HEK293T (cell line): Measurements from ENCODE around the gene MPZL3.

Source experiments
- CTCF ChIA-PET: fragments of 350-600 bp; formaldehyde crosslinking; extraction: SDS; loops from one replicate; lab custom pipeline; 2021; ENCODE audit warnings: antibody characterized with exemption, inconsistent platforms; lab: Yijun Ruan, JAX
- POLR2A ChIA-PET: fragments of 350-600 bp; formaldehyde crosslinking; extraction: SDS; loops from one replicate; lab custom pipeline; 2020; ENCODE audit warnings: antibody characterized with exemption, inconsistent platforms; lab: Yijun Ruan, JAX
- DNase-seq: peaks from one replicate; pipeline ENCODE4 v3.0.0; 2012; ENCODE audit warnings: mixed read lengths; ENCODE audit errors: extremely low spot score
- ARNT ChIP-seq: fragments of 450-650 bp; IDR thresholded peaks from 2 replicates; pipeline ENCODE4 v1.6.1; 2017; ENCODE audit warnings: mild to moderate bottlenecking
- BHLHE40 ChIP-seq: fragments of 450-650 bp; IDR thresholded peaks from 2 replicates; pipeline ENCODE4 v1.6.1; 2016; ENCODE audit warnings: mild to moderate bottlenecking, moderate library complexity, borderline replicate concordance
- CTBP1 ChIP-seq: fragments of 450-650 bp; IDR thresholded peaks from 2 replicates; pipeline ENCODE4 v1.6.1; 2016; ENCODE audit warnings: borderline replicate concordance
- ELF4 ChIP-seq: fragments of 450-650 bp; IDR thresholded peaks from 2 replicates; pipeline ENCODE4 v1.6.1; 2017; ENCODE audit warnings: antibody characterized with exemption
- FOXA1 ChIP-seq: fragments of 450-650 bp; IDR thresholded peaks from 2 replicates; pipeline ENCODE4 v1.6.1; 2016; ENCODE audit warnings: mild to moderate bottlenecking
- FOXK2 ChIP-seq: fragments of 450-650 bp; IDR thresholded peaks from 2 replicates; pipeline ENCODE4 v1.6.1; 2016; ENCODE audit warnings: mild to moderate bottlenecking
- FOXM1 ChIP-seq: fragments of 450-650 bp; IDR thresholded peaks from 2 replicates; pipeline ENCODE4 v1.6.1; 2017; ENCODE audit warnings: mild to moderate bottlenecking, borderline replicate concordance
- HDGF ChIP-seq: fragments of 450-650 bp; IDR thresholded peaks from 2 replicates; pipeline ENCODE4 v1.6.1; 2017; ENCODE audit warnings: antibody characterized with exemption, borderline replicate concordance
- L3MBTL2 ChIP-seq: fragments of 450-650 bp; conservative IDR thresholded peaks from 2 replicates; pipeline ENCODE4 v1.6.1; 2016; ENCODE audit warnings: mild to moderate bottlenecking
- LEF1 ChIP-seq: fragments of 450-650 bp; IDR thresholded peaks from 2 replicates; pipeline ENCODE4 v1.6.1; 2017; ENCODE audit warnings: mild to moderate bottlenecking, borderline replicate concordance
- NFRKB ChIP-seq: fragments of 450-650 bp; IDR thresholded peaks from 2 replicates; pipeline ENCODE4 v1.6.1; 2016; ENCODE audit warnings: mild to moderate bottlenecking, moderate library complexity
- SP1 ChIP-seq: fragments of 450-650 bp; IDR thresholded peaks from 2 replicates; pipeline ENCODE4 v1.6.1; 2017
- SUZ12 ChIP-seq: fragments of 450-650 bp; IDR thresholded peaks from 2 replicates; pipeline ENCODE4 v1.6.1; 2016; ENCODE audit warnings: mild to moderate bottlenecking
- TARDBP ChIP-seq: fragments of 450-650 bp; IDR thresholded peaks from 2 replicates; pipeline ENCODE4 v1.6.1; 2016
- ZNF384 ChIP-seq: fragments of 450-650 bp; IDR thresholded peaks from 2 replicates; pipeline ENCODE4 v1.6.1; 2016
- TF ChIP-seq, protein P1 (sequence below): fragments of 450-650 bp; IDR thresholded peaks from 2 replicates; pipeline ENCODE4 v1.6.1; 2016

The MPZL3 gene

GRCh38 chr11:118226296-118226695, 25.9 kb downstream of the MPZL3 start:
- ChIA-PET POLR2A (no interaction called here), CTCF (no interaction called here)
- TF ChIP-seq L3MBTL2, result no peak
- TF ChIP-seq FOXM1, result no peak
- no peak for TF ChIP-seq ELF4
- TF ChIP-seq BHLHE40, result no peak
- no peak for TF ChIP-seq HDGF
- TF ChIP-seq SUZ12, result no peak
- no peak for TF ChIP-seq NFRKB
- TF ChIP-seq CTBP1, result no peak
- TF ChIP-seq, protein P1, sequence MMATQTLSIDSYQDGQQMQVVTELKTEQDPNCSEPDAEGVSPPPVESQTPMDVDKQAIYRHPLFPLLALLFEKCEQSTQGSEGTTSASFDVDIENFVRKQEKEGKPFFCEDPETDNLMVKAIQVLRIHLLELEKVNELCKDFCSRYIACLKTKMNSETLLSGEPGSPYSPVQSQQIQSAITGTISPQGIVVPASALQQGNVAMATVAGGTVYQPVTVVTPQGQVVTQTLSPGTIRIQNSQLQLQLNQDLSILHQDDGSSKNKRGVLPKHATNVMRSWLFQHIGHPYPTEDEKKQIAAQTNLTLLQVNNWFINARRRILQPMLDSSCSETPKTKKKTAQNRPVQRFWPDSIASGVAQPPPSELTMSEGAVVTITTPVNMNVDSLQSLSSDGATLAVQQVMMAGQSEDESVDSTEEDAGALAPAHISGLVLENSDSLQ, result no peak
- no peak for DNase-seq

GRCh38 chr11:118224511-118225188, 27.5 kb downstream of the MPZL3 start, which contains the start of gene JAML:
TSS of gene JAML (minus strand) at chr11:118225011. CDS start at chr11:118214866, 10,145 bp downstream.
- ChIA-PET POLR2A (no interaction called here), CTCF (interaction anchor here (0.6 kb wide), 1 partner anchor 71 kb away, joined by 3 read pairs; no protein-coding TSS in a partner anchor)
- TF ChIP-seq NFRKB (no peak), BHLHE40 (no peak), FOXK2 (no peak), ELF4 (no peak), TARDBP (no peak), LEF1 (no peak), HDGF (no peak), FOXM1 (no peak), L3MBTL2 (no peak), SP1 (no peak), SUZ12 (no peak), ZNF384 (no peak), CTBP1 (no peak), ARNT (no peak), FOXA1 (no peak)
- TF ChIP-seq, protein P1, result no peak
- no peak for DNase-seq

- ChIA-PET CTCF (interaction anchor here (0.6 kb wide), 1 partner anchor 71 kb away, joined by 3 read pairs; no protein-coding TSS in a partner anchor), POLR2A (no interaction called here)
- no peak for DNase-seq
- TF ChIP-seq NFRKB (no peak), FOXK2 (no peak), FOXA1 (no peak), FOXM1 (no peak), ZNF384 (no peak), ELF4 (no peak), BHLHE40 (no peak), L3MBTL2 (no peak), HDGF (no peak), CTBP1 (no peak), SUZ12 (no peak), TARDBP (no peak)
Observed at GRCh38 chr11:118223992-118224391, 28.2 kb downstream of the MPZL3 start.

GRCh38 chr11:118223570-118223969, 28.6 kb downstream of the MPZL3 start:
- POLR2A ChIA-PET, result no interaction called here
- DNase-seq, result no peak
- CTCF ChIA-PET, result no interaction called here
- TF ChIP-seq ELF4, result no peak
- no peak for TF ChIP-seq NFRKB
- no peak for TF ChIP-seq TARDBP

- CTCF ChIA-PET, result interaction anchor here (1.0 kb wide), 1 partner anchor 10 kb away, joined by 3 read pairs; no protein-coding TSS in a partner anchor
- DNase-seq, result no peak
- POLR2A ChIA-PET, result no interaction called here
- TF ChIP-seq FOXK2 (no peak), ZNF384 (no peak), CTBP1 (no peak), HDGF (no peak), L3MBTL2 (no peak), ARNT (no peak), LEF1 (no peak), NFRKB (no peak), SP1 (no peak), BHLHE40 (no peak)
- TF ChIP-seq, protein P1, result no peak
Observed at GRCh38 chr11:118222437-118222836, 29.7 kb downstream of the MPZL3 start.

DNA sequence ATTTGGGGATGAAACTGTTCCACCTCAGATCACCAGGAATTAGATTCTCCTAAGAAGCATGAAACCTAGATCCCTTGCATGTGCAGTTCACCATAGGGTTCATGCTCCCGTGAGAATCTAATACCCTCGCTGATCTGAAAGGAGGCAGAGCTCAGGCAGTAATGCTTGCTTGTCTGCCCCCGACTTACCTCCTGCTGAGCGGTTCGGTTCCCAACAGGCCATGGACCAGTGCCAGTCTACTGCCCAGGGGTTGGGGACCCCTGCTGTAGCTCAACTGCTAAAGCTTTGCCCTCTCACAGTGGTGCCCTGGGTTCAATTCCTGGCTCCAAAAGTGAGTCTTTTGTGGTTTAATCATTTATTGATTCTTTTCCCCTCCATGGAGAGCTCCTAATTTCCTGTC, 30.7 kb downstream of the MPZL3 start:
- DNase-seq, result no peak
- CTCF ChIA-PET, result no interaction called here
- POLR2A ChIA-PET, result no interaction called here
- TF ChIP-seq FOXK2 (no peak), ELF4 (no peak), L3MBTL2 (no peak), SUZ12 (no peak), ZNF384 (no peak), HDGF (no peak), FOXA1 (no peak), ARNT (no peak), SP1 (no peak), CTBP1 (no peak), FOXM1 (no peak), TARDBP (no peak), LEF1 (no peak), BHLHE40 (no peak), NFRKB (no peak)
- TF ChIP-seq, protein P1, result no peak
